Gastrocnemius medialis (tissue), 4 donors: Measurements from ENCODE around the gene DNAJC19. TPM values are rescaled to one million over a fixed set of nuclear protein-coding genes. Genes with fewer than 3 reads are reported as not detected.

Experiments
- ATAC-seq, 2 donors: fragments of 150-250 bp; one replicate each; pipeline ENCODE4 v1.9.1; 2016
- DNase-seq, 2 donors: peaks; one replicate each; pipeline ENCODE4 v3.0.0-alpha.2; 2019
- H3K27ac ChIP-seq, 4 donors: fragments of 200-600 bp; sonication (generic); 1 replicate in 1 of 4; 2 replicates in 3 of 4; pipeline ENCODE4 v1.5.1; 2016 to 2018; ENCODE audit warnings: mild to moderate bottlenecking in 2 of 4, moderate library complexity in 1 of 4
- H3K27me3 ChIP-seq, 3 donors: fragments of 200-600 bp; sonication (generic) in 2 of 3; 1 replicate in 1 of 3; 2 replicates in 2 of 3; pipeline versions ENCODE4 v1.5.1 to v1.6.0; 2016 to 2019; ENCODE audit warnings: mild to moderate bottlenecking in 1 of 3, moderate library complexity in 1 of 3
- H3K36me3 ChIP-seq, 2 donors: fragments of 200-600 bp; sonication (generic) in 1 of 2; one replicate each; pipeline ENCODE4 v1.5.1; 2017 to 2018
- H3K4me1 ChIP-seq, 2 donors: fragments of 200-600 bp; sonication (generic) in 1 of 2; one replicate each; pipeline ENCODE4 v1.5.1; 2016 to 2017; ENCODE audit warnings: mild to moderate bottlenecking in 2 of 2
- H3K4me3 ChIP-seq, 4 donors: fragments of 200-600 bp; sonication (generic) in 3 of 4; 1 replicate in 1 of 4; 2 replicates in 3 of 4; pipeline ENCODE4 v1.5.1; 2016 to 2019; ENCODE audit warnings: mild to moderate bottlenecking in 2 of 4
- H3K9me3 ChIP-seq, 3 donors: fragments of 200-600 bp; sonication (generic) in 2 of 3; 1 replicate in 1 of 3; 2 replicates in 2 of 3; pipeline ENCODE4 v1.5.1; 2016 to 2019
- POLR2A ChIP-seq, 2 donors: fragments of 450-650 bp; IDR thresholded peaks; one replicate each; pipeline ENCODE4 v1.6.1; 2017; ENCODE audit warnings: antibody characterized with exemption in 2 of 2, mild to moderate bottlenecking in 2 of 2, moderate library complexity in 2 of 2
- in situ Hi-C, 4 donors: fragments of 200-750 bp; cut with MboI; loops; one replicate each; pipeline versions ENCODE4 v1.15.0 to v1.8.0; 2017; ENCODE audit warnings: low sequenced_read_pairs in 4 of 4
- intact Hi-C: fragments of 100-400 bp; cut with DNase I; formaldehyde crosslinking; loops from one replicate; pipeline ENCODE4 v1.15.1; 2023; ENCODE audit warnings: low total_unique reads
- total RNA-seq, 4 donors: library from RNA; depleted of rRNA; stranded (reverse); fragments of >200 nt; gene quantifications; one replicate each; pipeline versions ENCODE4 v1.1.0 to v1.2.3, GENCODE V29; 2016
- TF ChIP-seq, protein P1 (sequence below), 5 experiments: fragments of 450-650 bp in 3 of 5; fragments of 200-600 bp in 2 of 5; sonication (generic) in 2 of 5; IDR thresholded peaks in 4 of 5; conservative IDR thresholded peaks in 1 of 5; 1 replicate in 4 of 5; 2 replicates in 1 of 5; pipeline ENCODE4 v1.5.1; 2016 to 2019; ENCODE audit warnings: antibody characterized with exemption in 5 of 5, mild to moderate bottlenecking in 3 of 5, moderate library complexity in 3 of 5

DNAJC19 gene
- total RNA-seq, 4 donors from 2014 or later, result 34.2 to 51.7 (median 38.0) TPM

DNA sequence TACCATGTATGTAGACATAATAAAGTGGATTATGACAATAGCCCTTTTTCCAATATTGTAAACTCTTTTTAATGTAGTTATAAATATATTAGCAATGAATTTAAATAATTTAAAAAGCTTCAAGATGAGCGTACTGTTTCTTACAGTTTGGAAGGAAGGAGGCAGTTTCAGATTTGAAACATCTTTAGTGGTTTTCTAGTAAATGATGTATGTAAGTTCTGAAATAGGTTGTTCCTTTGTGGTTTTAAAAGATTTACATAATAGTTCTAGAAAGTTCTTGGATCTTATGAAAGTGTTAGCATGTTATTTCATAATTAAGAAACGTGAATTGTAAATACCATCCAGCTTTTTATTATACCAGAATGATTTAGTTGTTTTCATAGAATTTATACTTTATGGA is 16.0 kb downstream of the DNAJC19 start:
- peaks cover 0 to 72% of the 10 kb centered on the region in 2 donors for H3K36me3 ChIP-seq
- H3K27ac ChIP-seq, result no peak overlapping the region
- intact Hi-C loops (no loop called here), in situ Hi-C loops (no loop called here)
- no peak for DNase-seq
- no peak overlapping the region for H3K4me3 ChIP-seq
- no peak for ATAC-seq
- H3K9me3 ChIP-seq, result no peaks in the 10 kb centered on the region
- H3K4me1 ChIP-seq, result no peaks in the 10 kb centered on the region
- TF ChIP-seq, protein P1, sequence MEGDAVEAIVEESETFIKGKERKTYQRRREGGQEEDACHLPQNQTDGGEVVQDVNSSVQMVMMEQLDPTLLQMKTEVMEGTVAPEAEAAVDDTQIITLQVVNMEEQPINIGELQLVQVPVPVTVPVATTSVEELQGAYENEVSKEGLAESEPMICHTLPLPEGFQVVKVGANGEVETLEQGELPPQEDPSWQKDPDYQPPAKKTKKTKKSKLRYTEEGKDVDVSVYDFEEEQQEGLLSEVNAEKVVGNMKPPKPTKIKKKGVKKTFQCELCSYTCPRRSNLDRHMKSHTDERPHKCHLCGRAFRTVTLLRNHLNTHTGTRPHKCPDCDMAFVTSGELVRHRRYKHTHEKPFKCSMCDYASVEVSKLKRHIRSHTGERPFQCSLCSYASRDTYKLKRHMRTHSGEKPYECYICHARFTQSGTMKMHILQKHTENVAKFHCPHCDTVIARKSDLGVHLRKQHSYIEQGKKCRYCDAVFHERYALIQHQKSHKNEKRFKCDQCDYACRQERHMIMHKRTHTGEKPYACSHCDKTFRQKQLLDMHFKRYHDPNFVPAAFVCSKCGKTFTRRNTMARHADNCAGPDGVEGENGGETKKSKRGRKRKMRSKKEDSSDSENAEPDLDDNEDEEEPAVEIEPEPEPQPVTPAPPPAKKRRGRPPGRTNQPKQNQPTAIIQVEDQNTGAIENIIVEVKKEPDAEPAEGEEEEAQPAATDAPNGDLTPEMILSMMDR (IDR thresholded peaks at IDR 0.05 in 4 of 5, conservative IDR thresholded peaks at IDR 0.05 in 1 of 5), result no peak
- TF ChIP-seq POLR2A (IDR thresholded peaks at IDR 0.05), result no peak
- no peaks in the 10 kb centered on the region for H3K27me3 ChIP-seq

DNA sequence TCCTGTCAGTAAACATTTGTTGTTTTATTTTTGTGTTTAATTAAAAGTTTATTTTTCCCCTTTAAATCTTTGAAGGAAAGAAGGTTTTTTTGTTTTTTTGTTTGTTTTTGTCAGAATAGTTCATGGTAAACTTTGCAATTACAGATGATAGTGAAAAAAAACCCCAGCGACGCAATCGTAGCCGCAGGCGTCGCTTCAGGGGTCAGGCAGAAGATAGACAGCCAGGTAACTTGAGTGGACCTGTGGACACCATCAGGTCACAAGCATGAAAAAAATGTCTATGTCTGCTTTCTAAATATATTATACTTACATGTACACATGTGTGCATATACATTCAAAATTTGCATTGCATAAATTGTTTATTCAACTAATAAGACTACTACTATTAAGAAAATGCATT is 18.6 kb downstream of the DNAJC19 start:
- TF ChIP-seq, protein P1 (IDR thresholded peaks at IDR 0.05 in 4 of 5, conservative IDR thresholded peaks at IDR 0.05 in 1 of 5), result no peak
- no peak for TF ChIP-seq POLR2A (IDR thresholded peaks at IDR 0.05)
- H3K27me3 ChIP-seq, result no peaks in the 10 kb centered on the region
- no peak overlapping the region for H3K4me3 ChIP-seq
- ATAC-seq (no peak), DNase-seq (no peak)
- in situ Hi-C loops (no loop called here), intact Hi-C loops (no loop called here)
- H3K9me3 ChIP-seq, result no peaks in the 10 kb centered on the region
- no peak overlapping the region for H3K27ac ChIP-seq
- H3K36me3 ChIP-seq, result peaks cover 0 to 65% of the 10 kb centered on the region in 2 donors
- H3K4me1 ChIP-seq, result no peaks in the 10 kb centered on the region

DNA sequence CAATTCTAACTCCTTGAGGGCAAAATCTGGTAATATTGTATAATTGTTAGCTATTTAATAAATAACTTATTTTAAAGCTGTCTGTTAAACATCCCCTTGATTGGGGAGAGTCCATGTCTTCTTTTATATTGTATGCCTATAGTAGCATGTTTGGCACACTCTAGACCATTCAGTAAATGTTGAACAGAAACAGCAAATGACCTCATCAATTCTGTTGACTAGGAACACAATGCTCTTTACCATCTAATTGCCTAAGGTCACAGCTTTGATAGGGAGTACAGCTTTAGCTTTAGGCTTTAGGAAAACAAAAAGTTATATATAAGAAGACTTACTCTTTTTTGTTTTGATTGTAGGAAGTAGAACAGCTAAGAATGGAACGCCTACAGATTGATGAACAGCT is 27.0 kb downstream of the DNAJC19 start:
- H3K4me1 ChIP-seq, result peaks cover 0 to 7% of the 10 kb centered on the region in 2 donors
- peaks cover 0 to 74% of the 10 kb centered on the region in 2 donors for H3K36me3 ChIP-seq
- no peaks in the 10 kb centered on the region for H3K27me3 ChIP-seq
- no peak for DNase-seq
- intact Hi-C loops (no loop called here), in situ Hi-C loops (no loop called here)
- no peak for TF ChIP-seq POLR2A (IDR thresholded peaks at IDR 0.05)
- TF ChIP-seq, protein P1 (IDR thresholded peaks at IDR 0.05 in 4 of 5, conservative IDR thresholded peaks at IDR 0.05 in 1 of 5), result no peak
- H3K4me3 ChIP-seq, result no peak overlapping the region
- no peak for ATAC-seq
- H3K27ac ChIP-seq, result peak overlapping the region; percentile 9 to 42 (median 29)
- no peaks in the 10 kb centered on the region for H3K9me3 ChIP-seq

DNA sequence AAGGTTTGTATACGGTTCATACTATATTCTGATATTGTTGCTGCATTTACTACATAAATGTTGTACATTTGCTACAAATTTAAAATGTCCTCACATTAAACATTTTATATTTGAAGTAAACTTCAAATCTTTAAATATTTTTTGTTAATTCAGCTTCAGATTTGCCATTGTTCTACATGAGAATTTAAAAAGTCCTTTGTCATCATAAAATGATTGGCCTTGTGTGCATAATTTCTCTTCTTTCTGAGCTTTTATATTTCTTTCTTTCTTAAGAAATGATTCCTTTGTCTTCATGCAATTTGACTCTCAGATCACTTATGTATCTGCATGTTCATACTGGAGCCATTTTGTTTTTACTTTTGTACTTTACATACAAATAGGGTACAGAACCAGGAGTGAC is 28.0 kb downstream of the DNAJC19 start:
- no peaks in the 10 kb centered on the region for H3K27me3 ChIP-seq
- DNase-seq, result no peak
- TF ChIP-seq, protein P1 (IDR thresholded peaks at IDR 0.05 in 4 of 5, conservative IDR thresholded peaks at IDR 0.05 in 1 of 5), result no peak
- TF ChIP-seq POLR2A (IDR thresholded peaks at IDR 0.05), result no peak
- H3K4me3 ChIP-seq, result no peak overlapping the region
- peaks cover 0 to 78% of the 10 kb centered on the region in 2 donors for H3K36me3 ChIP-seq
- H3K9me3 ChIP-seq, result no peaks in the 10 kb centered on the region
- H3K27ac ChIP-seq, result peak overlapping the region in 3 of 4 donors; percentile 26 to 42 (median 32)
- peaks cover 0 to 7% of the 10 kb centered on the region in 2 donors for H3K4me1 ChIP-seq
- in situ Hi-C loops (no loop called here), intact Hi-C loops (no loop called here)
- ATAC-seq, result no peak

DNA sequence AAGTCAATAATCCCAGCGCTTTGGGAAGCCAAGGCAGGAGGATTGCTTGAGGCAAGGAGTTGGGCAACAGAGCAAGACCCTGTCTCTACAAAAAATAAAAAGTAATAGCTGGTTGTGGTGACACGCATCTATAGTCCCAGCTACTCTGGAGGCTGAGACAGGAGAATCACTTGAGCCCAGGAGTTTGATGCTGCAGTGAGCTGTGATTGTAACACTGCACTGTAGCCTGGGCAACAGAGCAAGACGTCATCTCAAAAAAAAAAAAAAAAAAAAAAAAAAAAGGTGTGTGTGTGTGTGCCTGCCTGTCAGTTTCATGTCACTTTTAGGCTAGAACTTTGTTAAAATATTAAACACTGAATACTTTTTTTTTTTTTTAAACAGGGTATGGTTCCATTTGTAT is 28.4 kb downstream of the DNAJC19 start:
- in situ Hi-C loops (no loop called here), intact Hi-C loops (no loop called here)
- H3K9me3 ChIP-seq, result no peaks in the 10 kb centered on the region
- peaks cover 0 to 7% of the 10 kb centered on the region in 2 donors for H3K4me1 ChIP-seq
- TF ChIP-seq, protein P1 (IDR thresholded peaks at IDR 0.05 in 4 of 5, conservative IDR thresholded peaks at IDR 0.05 in 1 of 5), result no peak
- no peak for TF ChIP-seq POLR2A (IDR thresholded peaks at IDR 0.05)
- H3K27ac ChIP-seq, result peak overlapping the region in 1 of 4 donors; percentile 32
- DNase-seq (no peak), ATAC-seq (no peak)
- H3K27me3 ChIP-seq, result no peaks in the 10 kb centered on the region
- H3K4me3 ChIP-seq, result no peak overlapping the region
- peaks cover 0 to 80% of the 10 kb centered on the region in 2 donors for H3K36me3 ChIP-seq
